HG02798 (cell line): ENCODE measurements around the gene WDR70.
"Not testable (repeated sequence)": the region's sequence is repeated elsewhere in the genome, so short reads cannot be mapped to it uniquely, and the experiment has no call there.

ENCODE experiments used
- ATAC-seq: cut with Tn5 transposase; IDR thresholded peaks from one replicate; pipeline ENCODE4 v1.9.1; 2021; ENCODE audit warnings: mild to moderate bottlenecking; ENCODE audit not compliant: unreplicated experiment, poor library complexity

WDR70 gene

GRCh38 chr5:37451991-37452390 is 72.9 kb downstream of the WDR70 start:
- ATAC-seq = not testable (repeated sequence)

GRCh38 chr5:37453252-37453651 is 74.1 kb downstream of the WDR70 start:
- not testable (repeated sequence) for ATAC-seq

- not testable (repeated sequence) for ATAC-seq
Measured at GRCh38 chr5:37454402-37455055, 75.4 kb downstream of the WDR70 start.

GRCh38 chr5:37463191-37464051 is 84.3 kb downstream of the WDR70 start:
- not testable (repeated sequence) for ATAC-seq

- not testable (repeated sequence) for ATAC-seq
Measured at GRCh38 chr5:37464581-37464980, 85.5 kb downstream of the WDR70 start.

GRCh38 chr5:37469383-37469782 is 90.3 kb downstream of the WDR70 start:
- ATAC-seq = not testable (repeated sequence)

- ATAC-seq = no peak
Measured at GRCh38 chr5:37471666-37472197, 92.6 kb downstream of the WDR70 start.

- ATAC-seq = no peak
Measured at GRCh38 chr5:37477426-37477825, 98.3 kb downstream of the WDR70 start.

GRCh38 chr5:37478121-37478894 is 99.2 kb downstream of the WDR70 start:
- no peak for ATAC-seq

- not testable (repeated sequence) for ATAC-seq
Measured at GRCh38 chr5:37481395-37481794, 102.3 kb downstream of the WDR70 start.

- no peak for ATAC-seq
Measured at GRCh38 chr5:37490120-37490810, 111.1 kb downstream of the WDR70 start.

- ATAC-seq = no peak
Measured at GRCh38 chr5:37490931-37491330, 111.8 kb downstream of the WDR70 start.

- no peak for ATAC-seq
Measured at GRCh38 chr5:37492778-37493555, 113.8 kb downstream of the WDR70 start.

- ATAC-seq = no peak
Measured at GRCh38 chr5:37494756-37495155, 115.6 kb downstream of the WDR70 start.

GRCh38 chr5:37495210-37495609 is 116.1 kb downstream of the WDR70 start:
- no peak for ATAC-seq

- ATAC-seq = no peak
Measured at GRCh38 chr5:37495668-37496347, 116.7 kb downstream of the WDR70 start.

GRCh38 chr5:37496902-37497445 is 117.9 kb downstream of the WDR70 start:
- no peak for ATAC-seq

GRCh38 chr5:37501152-37501551 is 122.0 kb downstream of the WDR70 start:
- no peak for ATAC-seq
